ENCODE results near the gene GALT.

DNA sequence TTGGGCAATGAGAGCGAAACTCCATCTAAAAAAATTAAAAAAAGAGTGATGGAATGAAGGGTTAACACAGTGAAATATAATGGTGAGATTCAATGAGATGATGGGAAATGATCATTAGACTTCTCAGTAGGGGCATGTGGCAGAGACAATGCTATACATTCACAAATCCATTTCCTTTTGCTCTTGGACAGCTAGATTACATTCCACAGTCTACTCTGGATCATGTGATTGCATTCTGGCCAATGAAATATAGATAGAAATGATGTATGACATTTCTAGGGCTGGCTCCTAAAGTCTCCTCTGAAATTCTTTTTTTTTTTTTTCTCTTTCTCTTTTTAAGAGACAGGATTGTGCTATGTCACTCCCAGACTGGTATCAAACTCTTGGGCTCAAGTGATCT lies 3.8 kb upstream of the GALT start:
- TF ChIP-seq, protein P1, sequence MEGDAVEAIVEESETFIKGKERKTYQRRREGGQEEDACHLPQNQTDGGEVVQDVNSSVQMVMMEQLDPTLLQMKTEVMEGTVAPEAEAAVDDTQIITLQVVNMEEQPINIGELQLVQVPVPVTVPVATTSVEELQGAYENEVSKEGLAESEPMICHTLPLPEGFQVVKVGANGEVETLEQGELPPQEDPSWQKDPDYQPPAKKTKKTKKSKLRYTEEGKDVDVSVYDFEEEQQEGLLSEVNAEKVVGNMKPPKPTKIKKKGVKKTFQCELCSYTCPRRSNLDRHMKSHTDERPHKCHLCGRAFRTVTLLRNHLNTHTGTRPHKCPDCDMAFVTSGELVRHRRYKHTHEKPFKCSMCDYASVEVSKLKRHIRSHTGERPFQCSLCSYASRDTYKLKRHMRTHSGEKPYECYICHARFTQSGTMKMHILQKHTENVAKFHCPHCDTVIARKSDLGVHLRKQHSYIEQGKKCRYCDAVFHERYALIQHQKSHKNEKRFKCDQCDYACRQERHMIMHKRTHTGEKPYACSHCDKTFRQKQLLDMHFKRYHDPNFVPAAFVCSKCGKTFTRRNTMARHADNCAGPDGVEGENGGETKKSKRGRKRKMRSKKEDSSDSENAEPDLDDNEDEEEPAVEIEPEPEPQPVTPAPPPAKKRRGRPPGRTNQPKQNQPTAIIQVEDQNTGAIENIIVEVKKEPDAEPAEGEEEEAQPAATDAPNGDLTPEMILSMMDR (conservative IDR thresholded peaks at IDR 0.05 in 1 of 2, IDR thresholded peaks at IDR 0.05 in 1 of 2; ENCODE audit: low read depth in 1 of 2, low read length in 2 of 2), result no peak
- TF ChIP-seq EZH2 (IDR thresholded peaks at IDR 0.05; ENCODE audit: low read length, missing control alignments), result no peak
